H1 (cell line): ENCODE results near the gene RPL19. TPM values are rescaled to one million over a fixed set of nuclear protein-coding genes. Genes with fewer than 3 reads are reported as not detected.

Source experiments
- CHD7 ChIP-seq: fragments of 300-600 bp; sonication (generic); IDR thresholded peaks from 2 replicates; pipeline ENCODE4 v1.7.1; 2012; ENCODE audit warnings: low read length, moderate library complexity, mild to moderate bottlenecking, inconsistent platforms; ENCODE audit not compliant: insufficient replicate concordance
- KDM1A ChIP-seq: fragments of 200-600, 300-600 bp; sonication (generic); IDR thresholded peaks from 2 replicates; pipeline ENCODE4 v1.7.1; 2016; ENCODE audit warnings: mild to moderate bottlenecking, low read length, borderline replicate concordance
- KDM5A ChIP-seq: fragments of 200-600 bp; IDR thresholded peaks from 2 replicates; pipeline ENCODE4 v1.7.1; 2012; ENCODE audit warnings: mild to moderate bottlenecking, low read length, inconsistent platforms, mixed read lengths
- PHF8 ChIP-seq: fragments of 200-600 bp; sonication (generic); conservative IDR thresholded peaks from 2 replicates; pipeline ENCODE4 v1.7.1; 2012; ENCODE audit warnings: low read depth, mild to moderate bottlenecking, inconsistent platforms, low read length, moderate library complexity
- TCF12 ChIP-seq: IDR thresholded peaks from 2 replicates; pipeline ENCODE4 v1.6.1; 2011; ENCODE audit warnings: low read depth, mild to moderate bottlenecking, low read length
- polyA plus RNA-seq, 7 experiments: library from polyadenylated mRNA; depleted of rRNA in 3 of 7; stranded (reverse) in 5 of 7; unstranded in 2 of 7; fragments of >200 nt in 5 of 7; fragments of 200-250 nt in 2 of 7; gene quantifications; 1 replicate in 5 of 7; 2 replicates in 1 of 7; 4 replicates in 1 of 7; pipeline versions ENCODE4 v1.2.1 to v1.2.3, GENCODE V29; 2011 to 2013; ENCODE audit warnings: missing spikeins in 2 of 7, mixed read lengths in 2 of 7
- total RNA-seq: library from RNA; stranded (reverse); fragmentation: NEBNext Ultra II Directional; extraction: Animal tissue kit (Norgen Biotek cat#: 25700); gene quantifications from 2 replicates; pipeline ENCODE4 v1.2.1, GENCODE V29; 2021

The RPL19 gene
- total and polyA plus RNA-seq, 2 of the 8 experiments (the other 6 are each of a cell fraction or from before 2014, with no cell fraction given) = 2,108 to 2,182 TPM

GRCh38 chr17:39170558-39170957 lies 29.5 kb upstream of the RPL19 start (continued):
- TF ChIP-seq CHD7 (no peak), KDM1A (no peak), KDM5A (no peak), PHF8 (no peak), TCF12 (no peak)
